HG03354 (cell line): ENCODE results near the gene RPL29.

Experiments
- ATAC-seq: cut with Tn5 transposase; IDR thresholded peaks from one replicate; pipeline ENCODE4 v1.9.1; 2021; ENCODE audit warnings: mild to moderate bottlenecking; ENCODE audit not compliant: unreplicated experiment, poor library complexity, severe bottlenecking

RPL29 gene

GRCh38 chr3:51968883-51969678, 26.6 kb downstream of the RPL29 start:
- ATAC-seq = no peak

- no peak for ATAC-seq
Measured at GRCh38 chr3:51968170-51968775, 27.4 kb downstream of the RPL29 start.

- peak; percentile 59 for ATAC-seq
Measured at GRCh38 chr3:51967384-51968169, 28.1 kb downstream of the RPL29 start, which contains the start of gene PCBP4. PCBP4 (minus strand) TSS chr3:51967454; CDS start chr3:51961240, 6,214 bp downstream.

- peak; percentile 16 for ATAC-seq
Measured at GRCh38 chr3:51966922-51967383, 28.7 kb downstream of the RPL29 start.

- no peak for ATAC-seq
Measured at GRCh38 chr3:51966486-51966885, 29.2 kb downstream of the RPL29 start.

- no peak for ATAC-seq
Measured at GRCh38 chr3:51966016-51966415, 29.7 kb downstream of the RPL29 start.

GRCh38 chr3:51964521-51964920, 31.2 kb downstream of the RPL29 start:
- ATAC-seq = no peak

- ATAC-seq = no peak
Measured at GRCh38 chr3:51963951-51964451, 31.7 kb downstream of the RPL29 start.

GRCh38 chr3:51962854-51963530, 32.7 kb downstream of the RPL29 start:
- no peak for ATAC-seq

GRCh38 chr3:51961602-51962569, 33.8 kb downstream of the RPL29 start:
- ATAC-seq = no peak

GRCh38 chr3:51961011-51961410, 34.7 kb downstream of the RPL29 start:
- no peak for ATAC-seq

- no peak for ATAC-seq
Measured at GRCh38 chr3:51960386-51960785, 35.3 kb downstream of the RPL29 start.

GRCh38 chr3:51959651-51960050, 36.0 kb downstream of the RPL29 start:
- ATAC-seq = no peak

GRCh38 chr3:51958603-51959521, 36.8 kb downstream of the RPL29 start:
- no peak for ATAC-seq

- no peak for ATAC-seq
Measured at GRCh38 chr3:51957520-51958205, 38.0 kb downstream of the RPL29 start.

- ATAC-seq = no peak
Measured at GRCh38 chr3:51955893-51956770, 39.6 kb downstream of the RPL29 start.
